Neural progenitor cell (in vitro differentiated cells): Measurements from ENCODE around the gene TMEM134. TPM values are rescaled to one million over a fixed set of nuclear protein-coding genes. Genes with fewer than 3 reads are reported as not detected.
"Not testable (repeated sequence)": the region's sequence is repeated elsewhere in the genome, so short reads cannot be mapped to it uniquely, and the experiment has no call there.

Experiments used
- DNase-seq: peaks from one replicate; pipeline ENCODE4 v3.0.0-alpha.2; 2016; ENCODE audit warnings: low spot score
- H2AFZ ChIP-seq: fragments of 200-600 bp; sonication (generic); replicated peaks from 2 replicates; pipeline ENCODE4 v1.6.1; 2016; ENCODE audit warnings: antibody characterized with exemption
- H3F3A ChIP-seq: fragments of 200-600 bp; sonication (generic); 2 replicates; pipeline ENCODE4 v1.6.1; 2016; ENCODE audit warnings: antibody characterized with exemption, low read depth
- H3K27ac ChIP-seq: fragments of 200-600 bp; sonication (generic); 2 replicates; pipeline ENCODE4 v1.5.1; 2016; ENCODE audit warnings: mild to moderate bottlenecking
- H3K27me3 ChIP-seq: fragments of 200-600 bp; sonication (generic); 2 replicates; pipeline ENCODE4 v1.6.1; 2016; ENCODE audit warnings: mild to moderate bottlenecking, moderate library complexity
- H3K36me3 ChIP-seq: fragments of 200-600 bp; sonication (generic); 2 replicates; pipeline ENCODE4 v1.5.1; 2016
- H3K4me1 ChIP-seq: fragments of 200-600 bp; sonication (generic); 2 replicates; pipeline ENCODE4 v1.6.1; 2016; ENCODE audit warnings: mixed run types
- H3K4me2 ChIP-seq: fragments of 200-600 bp; sonication (generic); 2 replicates; pipeline ENCODE4 v1.6.1; 2016
- H3K4me3 ChIP-seq: fragments of 200-600 bp; sonication (generic); 2 replicates; pipeline ENCODE4 v1.5.1; 2016
- H3K79me2 ChIP-seq: fragments of 200-600 bp; sonication (generic); 2 replicates; pipeline ENCODE4 v1.6.1; 2016; ENCODE audit warnings: low read depth
- H3K9ac ChIP-seq: fragments of 200-600 bp; sonication (generic); 2 replicates; pipeline ENCODE4 v1.6.1; 2016
- H3K9me3 ChIP-seq: fragments of 200-600 bp; sonication (generic); 2 replicates; pipeline ENCODE4 v1.5.1; 2016; ENCODE audit warnings: low read depth
- H4K20me1 ChIP-seq: fragments of 200-600 bp; sonication (generic); 2 replicates; pipeline ENCODE4 v1.6.1; 2016; ENCODE audit warnings: low read depth
- H3K27ac Mint-ChIP-seq: 3 replicates; pipeline ENCODE4 v1.8.0; 2021; ENCODE audit warnings: mixed read lengths
- H3K27me3 Mint-ChIP-seq: 2 replicates; pipeline ENCODE4 v1.8.0; 2022; ENCODE audit warnings: low read depth, mild to moderate bottlenecking, inconsistent platforms, moderate library complexity, mixed read lengths; ENCODE audit not compliant: insufficient read depth
- H3K36me3 Mint-ChIP-seq: 3 replicates; pipeline ENCODE4 v1.8.0; 2021; ENCODE audit warnings: mixed read lengths
- H3K4me1 Mint-ChIP-seq: 3 replicates; pipeline ENCODE4 v1.8.0; 2021; ENCODE audit warnings: mixed read lengths
- H3K4me3 Mint-ChIP-seq: 3 replicates; pipeline ENCODE4 v1.8.0; 2021; ENCODE audit warnings: mild to moderate bottlenecking, moderate library complexity, mixed read lengths
- H3K9me3 Mint-ChIP-seq: 3 replicates; pipeline ENCODE4 v1.8.0; 2020; ENCODE audit warnings: mixed read lengths
- CTCF ChIP-seq: fragments of 200-600 bp; sonication (generic); IDR thresholded peaks from 2 replicates; pipeline ENCODE4 v1.5.1; 2017; ENCODE audit warnings: antibody characterized with exemption, mild to moderate bottlenecking
- EZH2 ChIP-seq: fragments of 200-600 bp; sonication (generic); IDR thresholded peaks from 2 replicates; pipeline ENCODE4 v1.6.1; 2017; ENCODE audit warnings: antibody characterized with exemption, mild to moderate bottlenecking, moderate library complexity
- EZH2phosphoT487 ChIP-seq: fragments of 200-600 bp; sonication (generic); IDR thresholded peaks from 2 replicates; pipeline ENCODE4 v1.6.1; 2017; ENCODE audit warnings: antibody characterized with exemption
- total RNA-seq: library from RNA; depleted of rRNA; stranded (reverse); fragments of >200 nt; gene quantifications from 2 replicates; pipeline ENCODE4 v1.2.3, GENCODE V29; 2015; ENCODE audit warnings: low replicate concordance

Gene TMEM134
- total RNA-seq, 1 donor from 2014 or later, result 68.1 TPM

DNA sequence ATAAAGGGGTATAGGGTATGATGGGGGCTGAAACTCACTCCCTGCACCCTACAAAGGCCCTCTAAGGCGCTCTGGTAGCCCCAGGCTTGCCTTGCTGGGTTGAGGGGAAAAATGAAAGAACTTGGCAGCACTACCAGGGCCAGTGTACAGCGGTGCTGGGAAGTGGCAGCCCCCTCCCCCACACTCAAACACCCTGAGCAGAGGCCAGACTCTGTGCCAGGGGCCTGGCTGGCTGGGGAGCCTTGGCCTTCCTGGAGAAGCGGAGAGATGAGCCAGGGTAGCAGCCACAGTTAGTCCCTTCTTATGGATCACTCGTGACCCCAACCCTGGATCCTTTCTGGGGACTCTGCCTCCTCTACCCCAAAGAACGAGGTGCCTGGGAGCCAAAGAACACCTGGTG, 2.7 kb downstream of the TMEM134 start:
- peaks cover 6% of the 10 kb centered on the region for H3K27me3 Mint-ChIP-seq
- DNase-seq, result no peak
- Histone ChIP-seq H3K4me3 (no peak overlapping the region), H3K9me3 (no peaks in the 10 kb centered on the region), H3F3A (no peaks in the 10 kb centered on the region), H3K36me3 (no peaks in the 10 kb centered on the region), H3K9ac (no peak overlapping the region), H3K27ac (no peak overlapping the region), H3K4me1 (peaks cover 6% of the 10 kb centered on the region), H4K20me1 (no peaks in the 10 kb centered on the region), H2AFZ (no peak overlapping the region), H3K27me3 (no peaks in the 10 kb centered on the region), H3K79me2 (peaks cover 8% of the 10 kb centered on the region), H3K4me2 (no peak overlapping the region)
- peaks cover 16% of the 10 kb centered on the region for H3K4me1 Mint-ChIP-seq
- no peak overlapping the region for H3K27ac Mint-ChIP-seq
- no peaks in the 10 kb centered on the region for H3K9me3 Mint-ChIP-seq
- TF ChIP-seq CTCF (no peak), EZH2 (no peak), EZH2phosphoT487 (no peak)
- no peak overlapping the region for H3K4me3 Mint-ChIP-seq
- H3K36me3 Mint-ChIP-seq, result no peaks in the 10 kb centered on the region

GRCh38 chr11:67465530-67465929, 3.5 kb downstream of the TMEM134 start:
- H3F3A ChIP-seq, H2AFZ ChIP-seq, H3K79me2 ChIP-seq, DNase-seq, H3K27me3 Mint-ChIP-seq, H3K27ac Mint-ChIP-seq, H3K36me3 Mint-ChIP-seq, H3K27me3 ChIP-seq, H3K9me3 Mint-ChIP-seq, H3K9ac ChIP-seq, H3K4me1 ChIP-seq, H3K36me3 ChIP-seq, H3K27ac ChIP-seq, H3K9me3 ChIP-seq, H4K20me1 ChIP-seq: not testable (repeated sequence)
- peak overlapping the region; percentile 82 for H3K4me2 ChIP-seq
- H3K4me3 Mint-ChIP-seq, result peak overlapping the region; percentile 84
- peak overlapping the region; percentile 64 for H3K4me3 ChIP-seq
- H3K4me1 Mint-ChIP-seq, result peaks cover 16% of the 10 kb centered on the region

GRCh38 chr11:67465189-67465510, 3.9 kb downstream of the TMEM134 start:
- H3K27me3 Mint-ChIP-seq, result peaks cover 3% of the 10 kb centered on the region
- DNase-seq, result no peak
- no peaks in the 10 kb centered on the region for H3F3A ChIP-seq
- no peaks in the 10 kb centered on the region for H3K36me3 Mint-ChIP-seq
- H3K4me3 Mint-ChIP-seq, result peak overlapping the region; percentile 84
- H3K36me3 ChIP-seq, result no peaks in the 10 kb centered on the region
- peaks cover 6% of the 10 kb centered on the region for H3K4me1 ChIP-seq
- H4K20me1 ChIP-seq, result no peaks in the 10 kb centered on the region
- H3K27ac Mint-ChIP-seq, result no peak overlapping the region
- peak overlapping the region; percentile 49 for H3K9ac ChIP-seq
- no peaks in the 10 kb centered on the region for H3K27me3 ChIP-seq
- H3K4me2 ChIP-seq, result peak overlapping the region; percentile 82
- H3K4me3 ChIP-seq, result peak overlapping the region; percentile 64
- peaks cover 16% of the 10 kb centered on the region for H3K4me1 Mint-ChIP-seq
- H3K27ac ChIP-seq, result no peak overlapping the region
- no peaks in the 10 kb centered on the region for H3K9me3 ChIP-seq
- TF ChIP-seq EZH2phosphoT487 (no peak), EZH2 (no peak), CTCF (no peak)
- peaks cover 8% of the 10 kb centered on the region for H3K79me2 ChIP-seq
- H2AFZ ChIP-seq, result no peak overlapping the region
- H3K9me3 Mint-ChIP-seq, result no peaks in the 10 kb centered on the region

GRCh38 chr11:67464411-67465188, 4.5 kb downstream of the TMEM134 start:
- H3K36me3 Mint-ChIP-seq, result no peaks in the 10 kb centered on the region
- H3K27me3 Mint-ChIP-seq, result peaks cover 3% of the 10 kb centered on the region
- no peak overlapping the region for H3K27ac ChIP-seq
- H3K36me3 ChIP-seq, result no peaks in the 10 kb centered on the region
- H3K4me3 ChIP-seq, result peak overlapping the region; percentile 64
- peak overlapping the region; percentile 88 for H3K27ac Mint-ChIP-seq
- no peaks in the 10 kb centered on the region for H3K9me3 ChIP-seq
- peak overlapping the region; percentile 49 for H3K9ac ChIP-seq
- peaks cover 8% of the 10 kb centered on the region for H3K79me2 ChIP-seq
- no peak overlapping the region for H2AFZ ChIP-seq
- no peaks in the 10 kb centered on the region for H4K20me1 ChIP-seq
- no peaks in the 10 kb centered on the region for H3K27me3 ChIP-seq
- peak overlapping the region; percentile 84 for H3K4me3 Mint-ChIP-seq
- no peaks in the 10 kb centered on the region for H3F3A ChIP-seq
- H3K9me3 Mint-ChIP-seq, result no peaks in the 10 kb centered on the region
- peaks cover 16% of the 10 kb centered on the region for H3K4me1 Mint-ChIP-seq
- peak overlapping the region; percentile 82 for H3K4me2 ChIP-seq
- peaks cover 6% of the 10 kb centered on the region for H3K4me1 ChIP-seq
- no peak for TF ChIP-seq EZH2
- no peak for TF ChIP-seq CTCF
- TF ChIP-seq EZH2phosphoT487, result no peak
- peak; percentile 90 for DNase-seq
